LNCaP clone FGC (cell line): ENCODE data around the gene HES7.

Experiments
- DNase-seq: peaks from one replicate; pipeline ENCODE4 v3.0.0-alpha.2; 2011; ENCODE audit warnings: low read depth
- H3K4me3 ChIP-seq: 2 replicates; pipeline ENCODE4 v1.5.1; 2011; ENCODE audit warnings: mild to moderate bottlenecking, low read depth, low read length, control low read depth
- TF ChIP-seq, protein P1 (sequence below): IDR thresholded peaks from 2 replicates; pipeline ENCODE4 v1.5.1; 2012; ENCODE audit warnings: mild to moderate bottlenecking; ENCODE audit not compliant: control insufficient read depth, insufficient read depth; ENCODE audit errors: extremely low read depth

Gene HES7

DNA sequence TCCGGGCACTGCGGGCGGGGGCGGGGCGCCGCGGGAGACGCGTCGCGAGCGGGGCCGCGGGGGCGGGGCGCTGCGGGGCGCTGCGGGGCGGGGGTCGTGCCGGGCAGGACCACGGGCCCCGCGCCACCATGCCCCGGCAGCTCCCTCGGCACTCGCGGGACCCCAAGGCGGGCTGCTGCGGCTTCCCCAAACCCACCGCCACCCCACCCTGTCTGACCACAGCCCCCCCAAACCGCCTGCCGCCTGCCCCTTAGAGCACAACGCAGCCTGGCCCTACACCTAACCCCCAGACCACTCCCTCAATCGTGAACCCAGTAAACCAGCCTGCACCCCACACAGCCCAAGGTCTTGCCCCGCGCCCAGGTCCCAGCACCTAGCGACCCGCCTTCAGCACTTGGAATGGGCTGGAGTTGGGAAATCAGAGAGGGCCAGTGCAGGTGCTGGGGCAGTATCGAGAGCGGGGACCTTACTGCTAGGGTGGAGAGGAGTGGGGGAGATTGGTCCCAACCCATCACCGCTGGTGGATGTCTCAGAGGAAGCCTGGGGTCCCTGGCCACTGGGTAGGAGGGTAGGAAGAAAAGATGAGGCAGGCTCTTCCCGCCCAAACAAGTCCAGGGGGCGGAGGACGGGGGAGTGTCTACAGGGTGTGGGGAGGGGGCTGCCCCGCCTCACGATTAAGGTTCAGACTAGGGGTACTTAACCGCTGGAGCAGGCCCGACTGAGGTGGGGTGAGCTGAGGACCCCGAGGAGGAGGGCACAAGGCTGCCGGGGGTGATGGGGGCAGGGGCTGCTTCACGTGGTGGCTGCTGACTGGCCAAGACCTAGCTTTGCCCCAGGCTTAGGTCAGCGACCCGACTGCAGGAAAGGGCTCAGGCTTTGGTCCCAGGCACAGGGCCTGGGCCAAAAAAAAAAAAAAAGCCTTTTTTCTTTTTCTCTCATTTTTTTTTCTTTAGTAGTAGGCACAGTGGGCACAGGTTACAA, 39.4 kb upstream of the HES7 start:
- TF ChIP-seq, protein P1, sequence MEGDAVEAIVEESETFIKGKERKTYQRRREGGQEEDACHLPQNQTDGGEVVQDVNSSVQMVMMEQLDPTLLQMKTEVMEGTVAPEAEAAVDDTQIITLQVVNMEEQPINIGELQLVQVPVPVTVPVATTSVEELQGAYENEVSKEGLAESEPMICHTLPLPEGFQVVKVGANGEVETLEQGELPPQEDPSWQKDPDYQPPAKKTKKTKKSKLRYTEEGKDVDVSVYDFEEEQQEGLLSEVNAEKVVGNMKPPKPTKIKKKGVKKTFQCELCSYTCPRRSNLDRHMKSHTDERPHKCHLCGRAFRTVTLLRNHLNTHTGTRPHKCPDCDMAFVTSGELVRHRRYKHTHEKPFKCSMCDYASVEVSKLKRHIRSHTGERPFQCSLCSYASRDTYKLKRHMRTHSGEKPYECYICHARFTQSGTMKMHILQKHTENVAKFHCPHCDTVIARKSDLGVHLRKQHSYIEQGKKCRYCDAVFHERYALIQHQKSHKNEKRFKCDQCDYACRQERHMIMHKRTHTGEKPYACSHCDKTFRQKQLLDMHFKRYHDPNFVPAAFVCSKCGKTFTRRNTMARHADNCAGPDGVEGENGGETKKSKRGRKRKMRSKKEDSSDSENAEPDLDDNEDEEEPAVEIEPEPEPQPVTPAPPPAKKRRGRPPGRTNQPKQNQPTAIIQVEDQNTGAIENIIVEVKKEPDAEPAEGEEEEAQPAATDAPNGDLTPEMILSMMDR, result no peak
- DNase-seq, result no peak
- peak overlapping the region; percentile 96 for H3K4me3 ChIP-seq

- TF ChIP-seq, protein P1, result no peak
- peak within 1 kb of the TSS; percentile 96 for H3K4me3 ChIP-seq
- no peak for DNase-seq
These were observed 38.5 kb upstream of the HES7 start, which contains the start of gene VAMP2 for GRCh38 chr17:8162233-8162996. Gene VAMP2, minus strand, starts transcription at chr17:8162948. Its CDS starts 69 bp downstream, at chr17:8162879.

GRCh38 chr17:8161289-8162232, 37.7 kb upstream of the HES7 start:
- TF ChIP-seq, protein P1, result no peak
- peak overlapping the region; percentile 96 for H3K4me3 ChIP-seq
- DNase-seq, result no peak

DNA sequence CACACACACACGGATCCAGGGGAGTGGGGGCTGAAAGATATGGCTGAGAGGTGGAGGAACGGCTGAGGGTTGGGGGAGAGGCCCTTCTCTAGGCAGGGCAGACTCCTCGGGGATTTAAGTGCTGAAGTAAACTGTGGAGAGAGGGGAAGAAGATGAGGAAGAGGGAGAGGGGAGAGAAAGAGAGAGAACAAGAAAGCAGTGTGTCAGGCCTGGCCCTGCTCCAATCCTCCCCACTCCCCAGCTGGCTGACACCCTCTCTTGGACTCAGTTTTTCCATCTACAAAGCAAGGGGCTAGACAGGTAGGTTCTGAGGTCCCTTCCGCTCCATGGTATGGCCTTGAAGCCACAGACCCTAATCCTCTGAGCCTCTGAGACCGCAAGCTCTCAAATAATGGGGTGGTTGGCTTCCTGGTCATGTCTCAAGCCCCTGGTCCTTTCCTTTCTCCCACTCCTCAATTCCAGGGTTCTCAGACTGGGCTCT, 36.9 kb upstream of the HES7 start:
- H3K4me3 ChIP-seq, result no peak overlapping the region
- DNase-seq, result no peak
- TF ChIP-seq, protein P1, result no peak

DNA sequence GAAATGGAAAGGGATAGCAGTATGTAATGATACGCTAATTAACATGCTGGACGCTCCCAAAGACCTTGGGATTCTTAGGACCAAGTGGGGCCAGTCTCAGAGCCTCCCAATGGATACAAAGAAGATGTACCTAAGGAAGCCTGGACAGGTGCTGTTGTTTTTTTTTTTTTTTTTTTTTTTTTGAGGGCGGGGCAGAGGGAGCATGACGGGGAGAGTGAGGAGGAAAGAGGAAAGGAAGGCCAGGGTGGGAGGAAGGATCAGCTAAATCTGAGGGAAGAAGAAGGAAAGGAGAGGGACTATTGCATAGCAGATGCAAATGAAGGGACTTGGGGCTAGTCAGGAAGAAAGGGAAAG, 36.3 kb upstream of the HES7 start:
- no peak overlapping the region for H3K4me3 ChIP-seq
- TF ChIP-seq, protein P1, result no peak
- DNase-seq, result no peak
